OCI-LY3 (cell line): ENCODE measurements around the gene OLIG3.

ENCODE experiments used
- H2AFZ ChIP-seq: fragments of 200-600, 300-600 bp; shearing (Covaris generic); 2 replicates; pipeline ENCODE4 v1.6.0; 2014; ENCODE audit warnings: antibody characterized with exemption, low read depth, low read length
- H3K27ac ChIP-seq: fragments of 200-600, 300-600 bp; sonication (generic); 2 replicates; pipeline ENCODE4 v1.5.1; 2014; ENCODE audit warnings: mild to moderate bottlenecking, low read length, moderate library complexity, mixed read lengths
- H3K27me3 ChIP-seq: fragments of 200-600, 300-600 bp; sonication (generic); 2 replicates; pipeline ENCODE4 v1.6.1; 2014; ENCODE audit warnings: low read depth, low read length, mixed read lengths
- H3K36me3 ChIP-seq: fragments of 200-600, 300-600 bp; sonication (generic); replicated peaks from 2 replicates; pipeline ENCODE3; 2014; ENCODE audit warnings: low read depth, low read length, mixed read lengths
- H3K4me1 ChIP-seq: fragments of 300-600, 200-600 bp; sonication (generic); 2 replicates; pipeline ENCODE4 v1.6.1; 2014; ENCODE audit warnings: low read length, mixed read lengths
- H3K4me2 ChIP-seq: fragments of 200-600, 300-600 bp; sonication (generic); 2 replicates; pipeline ENCODE4 v1.6.1; 2014; ENCODE audit warnings: low read length, mixed read lengths
- H3K4me3 ChIP-seq: fragments of 300-600, 200-600 bp; sonication (generic); 2 replicates; pipeline ENCODE4 v1.5.1; 2014; ENCODE audit warnings: antibody characterized with exemption, mild to moderate bottlenecking, low read length, moderate library complexity
- H3K79me2 ChIP-seq: fragments of 300-600, 200-600 bp; shearing (Covaris generic); 2 replicates; pipeline ENCODE4 v1.6.1; 2014; ENCODE audit warnings: mild to moderate bottlenecking, low read length, mixed read lengths
- H3K9ac ChIP-seq: fragments of 300-600, 200-600 bp; shearing (Covaris generic); 2 replicates; pipeline ENCODE4 v1.6.0; 2014; ENCODE audit warnings: mild to moderate bottlenecking, low read length, moderate library complexity
- H3K9me3 ChIP-seq: fragments of 200-600, 300-600 bp; shearing (Covaris generic); 2 replicates; pipeline ENCODE4 v1.6.1; 2014; ENCODE audit warnings: low read length, mixed read lengths; ENCODE audit not compliant: insufficient read depth
- H4K20me1 ChIP-seq: fragments of 200-600, 300-600 bp; sonication (generic); 2 replicates; pipeline ENCODE4 v1.6.1; 2016; ENCODE audit warnings: low read length, mixed read lengths; ENCODE audit not compliant: insufficient read depth
- CTCF ChIP-seq: fragments of 200-600, 300-600 bp; sonication (generic); IDR thresholded peaks from 2 replicates; pipeline ENCODE4 v1.5.1; 2014; ENCODE audit warnings: antibody characterized with exemption, low read length, low read depth
- EZH2phosphoT487 ChIP-seq: fragments of 200-600 bp; shearing (Covaris generic); IDR thresholded peaks from 2 replicates; pipeline ENCODE4 v1.6.1; 2018; ENCODE audit warnings: antibody characterized with exemption, mixed run types, low read depth

OLIG3 gene

DNA sequence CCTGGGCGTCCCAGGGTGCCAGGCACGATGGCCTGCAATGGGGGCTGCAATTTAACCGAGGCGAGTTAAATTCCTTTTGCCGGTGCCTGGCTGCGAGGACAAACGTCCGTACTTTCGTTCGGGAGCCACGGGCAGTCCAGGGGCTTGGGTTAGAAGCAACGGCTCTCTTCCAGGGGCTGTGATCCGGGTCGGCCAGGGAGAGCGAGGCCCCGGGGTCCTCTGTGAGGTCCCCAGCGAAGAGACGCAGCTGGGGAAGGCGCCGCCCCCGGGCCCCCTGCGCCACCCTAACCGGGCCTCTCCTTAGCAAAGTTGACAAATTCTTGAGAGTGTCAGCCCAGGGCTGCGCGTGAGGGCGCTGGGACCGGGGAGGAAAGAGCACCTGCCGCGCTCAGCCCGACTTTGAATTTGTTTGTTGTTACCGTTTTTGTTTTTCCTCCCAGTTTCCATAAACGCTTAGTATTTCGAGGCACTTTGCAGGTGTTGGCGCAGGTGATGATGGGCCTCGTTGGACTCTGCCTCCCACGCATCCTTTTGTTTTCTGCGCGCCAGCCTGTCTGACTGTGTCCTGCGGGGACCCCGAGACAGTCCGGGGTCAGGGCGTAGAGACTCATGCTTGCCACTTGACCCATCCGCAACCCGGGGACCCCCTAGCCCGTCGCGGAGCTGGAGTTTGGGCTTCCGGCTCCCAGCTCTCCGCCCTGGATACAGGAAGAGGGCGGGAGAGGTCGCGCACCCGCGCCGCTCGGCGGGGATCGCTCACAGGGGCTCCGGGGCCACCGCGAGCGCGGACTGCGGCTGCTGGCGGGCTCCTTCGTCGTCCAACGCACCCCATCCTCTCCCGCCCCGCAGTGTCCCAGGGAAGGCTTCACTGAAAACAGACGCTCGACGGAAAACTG lies 5.8 kb downstream of the OLIG3 start:
- no peaks in the 10 kb centered on the region for H3K36me3 ChIP-seq
- H3K27ac ChIP-seq, result no peak overlapping the region
- no peak overlapping the region for H3K4me2 ChIP-seq
- no peak overlapping the region for H2AFZ ChIP-seq
- no peaks in the 10 kb centered on the region for H3K9me3 ChIP-seq
- no peaks in the 10 kb centered on the region for H3K27me3 ChIP-seq
- no peak overlapping the region for H3K4me3 ChIP-seq
- no peaks in the 10 kb centered on the region for H3K79me2 ChIP-seq
- H3K9ac ChIP-seq, result no peak overlapping the region
- TF ChIP-seq CTCF (no peak), EZH2phosphoT487 (no peak)
- no peaks in the 10 kb centered on the region for H4K20me1 ChIP-seq
- no peaks in the 10 kb centered on the region for H3K4me1 ChIP-seq

DNA sequence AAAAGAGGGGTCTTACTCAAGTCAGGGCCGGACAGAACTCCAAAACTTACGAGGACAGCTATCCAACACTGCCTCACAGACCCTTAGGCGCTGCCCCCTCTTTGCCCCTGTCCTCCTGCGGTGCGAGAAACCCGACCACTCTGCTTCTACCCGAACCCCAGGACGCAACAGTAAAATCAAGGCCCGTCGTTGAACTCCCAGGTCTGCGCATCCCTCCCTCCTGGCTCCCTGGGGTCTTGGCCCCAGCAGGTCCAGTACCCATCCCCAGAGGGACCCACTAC lies 6.4 kb downstream of the OLIG3 start:
- Histone ChIP-seq H2AFZ (no peak overlapping the region), H3K27me3 (no peaks in the 10 kb centered on the region), H3K36me3 (no peaks in the 10 kb centered on the region), H3K9me3 (no peaks in the 10 kb centered on the region), H3K9ac (no peak overlapping the region), H4K20me1 (no peaks in the 10 kb centered on the region), H3K4me3 (no peak overlapping the region), H3K27ac (no peak overlapping the region), H3K4me1 (no peaks in the 10 kb centered on the region), H3K79me2 (no peaks in the 10 kb centered on the region), H3K4me2 (no peak overlapping the region)
- TF ChIP-seq CTCF (no peak), EZH2phosphoT487 (no peak)

GRCh38 chr6:137487181-137487868 lies 6.9 kb downstream of the OLIG3 start:
- Histone ChIP-seq H3K27me3 (no peaks in the 10 kb centered on the region), H3K4me2 (no peak overlapping the region), H3K9ac (no peak overlapping the region), H4K20me1 (no peaks in the 10 kb centered on the region), H3K4me1 (no peaks in the 10 kb centered on the region), H3K79me2 (no peaks in the 10 kb centered on the region), H3K9me3 (no peaks in the 10 kb centered on the region), H2AFZ (no peak overlapping the region), H3K27ac (no peak overlapping the region), H3K36me3 (no peaks in the 10 kb centered on the region), H3K4me3 (no peak overlapping the region)
- TF ChIP-seq CTCF (no peak), EZH2phosphoT487 (no peak)

- Histone ChIP-seq H3K79me2 (no peaks in the 10 kb centered on the region), H3K4me3 (no peak overlapping the region), H3K36me3 (no peaks in the 10 kb centered on the region), H3K9ac (no peak overlapping the region), H3K4me2 (no peak overlapping the region), H3K27me3 (no peaks in the 10 kb centered on the region), H4K20me1 (no peaks in the 10 kb centered on the region), H3K9me3 (no peaks in the 10 kb centered on the region), H3K27ac (no peak overlapping the region), H2AFZ (no peak overlapping the region), H3K4me1 (no peaks in the 10 kb centered on the region)
- TF ChIP-seq EZH2phosphoT487, result no peak
- no peak for TF ChIP-seq CTCF
Observed at GRCh38 chr6:137486416-137486815, 7.8 kb downstream of the OLIG3 start.
